GM12878 (cell line): ENCODE results near the gene CIRBP. TPM values are rescaled to one million over a fixed set of nuclear protein-coding genes. Genes with fewer than 3 reads are reported as not detected.

Source experiments
- BCLAF1 ChIP-seq: fragments of 450-650 bp; IDR thresholded peaks from 2 replicates; pipeline ENCODE4 v1.6.1; 2017; ENCODE audit warnings: antibody characterized with exemption, mild to moderate bottlenecking, moderate library complexity
- BRCA1 ChIP-seq: IDR thresholded peaks from 2 replicates; pipeline ENCODE4 v1.6.1; 2011; ENCODE audit warnings: low read depth, low read length, improper control_type of control experiment
- CBX3 ChIP-seq: fragments of 200-600 bp; sonication (generic); IDR thresholded peaks from 2 replicates; pipeline ENCODE4 v1.6.1; 2016; ENCODE audit warnings: low read depth, borderline replicate concordance
- CUX1 ChIP-seq: IDR thresholded peaks from 2 replicates; pipeline ENCODE4 v1.6.1; 2012; ENCODE audit warnings: improper control_type of control experiment, low read depth, low read length; ENCODE audit not compliant: insufficient replicate concordance
- ELK1 ChIP-seq: IDR thresholded peaks from 2 replicates; pipeline ENCODE4 v1.6.1; 2012; ENCODE audit warnings: low read depth, low read length, improper control_type of control experiment
- ETV6 ChIP-seq, 2 experiments: fragments of 450-650 bp in 1 of 2; IDR thresholded peaks in 1 of 2; conservative IDR thresholded peaks in 1 of 2; 2 replicates each; pipeline ENCODE4 v1.6.1; 2014; ENCODE audit warnings: antibody characterized with exemption in 1 of 2, borderline replicate concordance in 1 of 2, low read depth in 1 of 2, mild to moderate bottlenecking in 1 of 2, moderate library complexity in 1 of 2
- GATAD2B ChIP-seq: fragments of 450-650 bp; conservative IDR thresholded peaks from 2 replicates; pipeline ENCODE4 v1.6.1; 2017; ENCODE audit warnings: low read depth, mild to moderate bottlenecking, moderate library complexity
- JUND ChIP-seq: IDR thresholded peaks from 2 replicates; pipeline ENCODE4 v1.6.1; 2012; ENCODE audit warnings: low read depth, mild to moderate bottlenecking, low read length, improper control_type of control experiment, moderate library complexity
- MLLT1 ChIP-seq: fragments of 450-650 bp; IDR thresholded peaks from 2 replicates; pipeline ENCODE4 v1.6.1; 2016; ENCODE audit warnings: mild to moderate bottlenecking
- NR2C2 ChIP-seq: IDR thresholded peaks from 2 replicates; pipeline ENCODE4 v1.6.1; 2011; ENCODE audit warnings: borderline replicate concordance, low read depth; ENCODE audit not compliant: control insufficient read depth, insufficient read length
- NR2F1 ChIP-seq: fragments of 450-650 bp; conservative IDR thresholded peaks from 2 replicates; pipeline ENCODE4 v1.6.1; 2017; ENCODE audit warnings: mild to moderate bottlenecking
- POLR2AphosphoS2 ChIP-seq: IDR thresholded peaks from 2 replicates; pipeline ENCODE4 v1.6.1; 2011; ENCODE audit warnings: low read depth, mild to moderate bottlenecking, low read length, improper control_type of control experiment, moderate library complexity
- RAD21 ChIP-seq: IDR thresholded peaks from 2 replicates; pipeline ENCODE4 v1.6.1; 2011; ENCODE audit warnings: mild to moderate bottlenecking, low read depth, low read length, moderate library complexity; ENCODE audit not compliant: insufficient read depth
- RB1 ChIP-seq: fragments of 450-650 bp; formaldehyde crosslinking; IDR thresholded peaks from 2 replicates; pipeline ENCODE4 v1.6.1; 2017; ENCODE audit warnings: mild to moderate bottlenecking, borderline replicate concordance
- SMC3 ChIP-seq: IDR thresholded peaks from 2 replicates; pipeline ENCODE4 v1.6.1; 2011; ENCODE audit warnings: low read length, improper control_type of control experiment, borderline replicate concordance
- YBX1 ChIP-seq: fragments of 450-650 bp; IDR thresholded peaks from 2 replicates; pipeline ENCODE4 v1.6.1; 2016; ENCODE audit warnings: antibody characterized with exemption
- ZNF217 ChIP-seq: fragments of 450-650 bp; IDR thresholded peaks from 2 replicates; pipeline ENCODE4 v1.6.1; 2017; ENCODE audit warnings: antibody characterized with exemption, mild to moderate bottlenecking
- ZSCAN29 ChIP-seq: fragments of 450-650 bp; IDR thresholded peaks from 2 replicates; pipeline ENCODE4 v1.6.1; 2017; ENCODE audit warnings: mild to moderate bottlenecking, moderate library complexity
- polyA plus RNA-seq, 11 experiments: library from polyadenylated mRNA; depleted of rRNA in 4 of 11; unstranded in 6 of 11; stranded (reverse) in 5 of 11; fragments of >200 nt; fragmentation: Nextera tagmentation in 4 of 11; fragmentation: Illumina TruSeq in 1 of 11; extraction: Ambion mirVana in 4 of 11; extraction: Trizol in 1 of 11; gene quantifications; 1 replicate in 1 of 11; 2 replicates in 10 of 11; pipeline versions ENCODE4 v1.2.1 to v1.2.3, GENCODE V29; 2011 to 2016; ENCODE audit warnings: inconsistent platforms in 2 of 11, missing spikeins in 2 of 11, low read depth in 1 of 11
- total RNA-seq, 4 experiments: library from RNA; depleted of rRNA in 3 of 4; stranded (reverse); fragments of >200 nt in 3 of 4; fragmentation: Illumina TruSeq in 1 of 4; extraction: Trizol in 1 of 4; gene quantifications; 2 replicates each; pipeline versions ENCODE4 v1.2.1 to v1.2.3, GENCODE V29; 2013 to 2021

CIRBP gene
- total and polyA plus RNA-seq, 10 of the 15 experiments (the other 5 are each of a cell fraction or from before 2014, with no cell fraction given): 27.6 to 335 (median 229) TPM

- TF ChIP-seq BRCA1 (no peak), ELK1 (no peak), SMC3 (no peak), JUND (no peak), RAD21 (no peak), POLR2AphosphoS2 (no peak), ETV6 (conservative IDR thresholded peaks at IDR 0.05 in 1 of 2, IDR thresholded peaks at IDR 0.05 in 1 of 2; ENCODE audit: borderline replicate concordance in 1 of 2, low read depth in 1 of 2) (0 out of 4 replicates have a peak, but pooled peaks of 1 of the 2 experiments have one; percentile 40), MLLT1 (no peak), NR2F1 (peak; percentile 99), RB1 (no peak), BCLAF1 (no peak), ZNF217 (peak; percentile 77), CBX3 (no peak), GATAD2B (peak; percentile 79), NR2C2 (no peak), ZSCAN29 (no peak), CUX1 (no peak), YBX1 (no peak)
Observed at GRCh38 chr19:1259876-1260748, 9.0 kb upstream of the CIRBP start (continued).
